Mesenteric fat pad (tissue), 1 donor: ENCODE data around the gene ZHX3. TPM values are rescaled to one million over a fixed set of nuclear protein-coding genes. Genes with fewer than 3 reads are reported as not detected.
A peak's percentile ranks its signal among the peaks of the same experiment; 100 is the strongest.
"Not testable (repeated sequence)": the region's sequence is repeated elsewhere in the genome, so short reads cannot be mapped to it uniquely, and the experiment has no call there.

ENCODE experiments used
- DNase-seq: peaks from one replicate; pipeline ENCODE4 v3.0.0-alpha.2; 2020; ENCODE audit warnings: low spot score
- total RNA-seq: library from RNA; stranded (reverse); fragmentation: NEBNext Ultra II Directional; extraction: Animal tissue kit (Norgen Biotek cat#: 25700); gene quantifications from one replicate; pipeline ENCODE4 v1.2.1, GENCODE V29; 2021
- donor health status: DM: yes; HTN: yes; CAD: no.

Gene ZHX3
- total RNA-seq, 1 donor from 2014 or later: 62.5 TPM

GRCh38 chr20:41334036-41334435 is 16.5 kb upstream of the ZHX3 start:
- DNase-seq: peak; percentile 6

- no peak for DNase-seq
These were observed 14.2 kb upstream of the ZHX3 start for GRCh38 chr20:41331731-41332130.

- peak; percentile 37 for DNase-seq
These were observed 13.4 kb upstream of the ZHX3 start for GRCh38 chr20:41330941-41331340.

GRCh38 chr20:41330343-41330720 is 12.8 kb upstream of the ZHX3 start:
- DNase-seq: peak; percentile 49

- peak; percentile 92 for DNase-seq
These were observed 12.2 kb upstream of the ZHX3 start for GRCh38 chr20:41329435-41330342.

- DNase-seq: no peak
These were observed 9.6 kb upstream of the ZHX3 start for GRCh38 chr20:41327178-41327577.

GRCh38 chr20:41320976-41321375 is 3.4 kb upstream of the ZHX3 start:
- no peak for DNase-seq

GRCh38 chr20:41320441-41320840 is 2.9 kb upstream of the ZHX3 start:
- no peak for DNase-seq

GRCh38 chr20:41318271-41318649 is 729 bp upstream of the ZHX3 start:
- no peak for DNase-seq

- peak; percentile 93 for DNase-seq
These were observed 657 bp downstream of the ZHX3 start for GRCh38 chr20:41316602-41317545.

- DNase-seq: no peak
These were observed 1.5 kb downstream of the ZHX3 start for GRCh38 chr20:41316051-41316450.

- no peak for DNase-seq
These were observed 3.1 kb downstream of the ZHX3 start for GRCh38 chr20:41314386-41314785.

- DNase-seq: not testable (repeated sequence)
These were observed 5.5 kb downstream of the ZHX3 start for GRCh38 chr20:41312009-41312408.

GRCh38 chr20:41309817-41310216 is 7.7 kb downstream of the ZHX3 start:
- no peak for DNase-seq

GRCh38 chr20:41308726-41309413 is 8.7 kb downstream of the ZHX3 start:
- DNase-seq: no peak

- DNase-seq: no peak
These were observed 9.2 kb downstream of the ZHX3 start for GRCh38 chr20:41308290-41308711.

- DNase-seq: no peak
These were observed 10.5 kb downstream of the ZHX3 start for GRCh38 chr20:41307021-41307420.

GRCh38 chr20:41306061-41306727 is 11.3 kb downstream of the ZHX3 start:
- DNase-seq: no peak

GRCh38 chr20:41304424-41305079 is 13.0 kb downstream of the ZHX3 start:
- DNase-seq: no peak

- no peak for DNase-seq
These were observed 13.5 kb downstream of the ZHX3 start for GRCh38 chr20:41304002-41304401.
